HCT116 (cell line): ENCODE measurements around the gene EDDM13.

Experiments
- POLR2A ChIP-seq: IDR thresholded peaks from 2 replicates; pipeline ENCODE4 v1.7.0; 2011; ENCODE audit warnings: borderline replicate concordance; ENCODE audit not compliant: insufficient read depth, insufficient read length; ENCODE audit errors: extremely low read depth
- YY1 ChIP-seq: IDR thresholded peaks from 2 replicates; pipeline ENCODE4 v1.6.1; 2011; ENCODE audit warnings: low read length, low read depth, moderate library complexity, mild to moderate bottlenecking; ENCODE audit not compliant: insufficient replicate concordance; ENCODE audit errors: extremely low read depth
- TF ChIP-seq, protein P1 (sequence below), 3 experiments: fragments of 200-600 bp in 1 of 3; sonication (generic) in 1 of 3; IDR thresholded peaks in 2 of 3; conservative IDR thresholded peaks in 1 of 3; 2 replicates each; pipeline ENCODE4 v1.5.1; 2012 to 2017; ENCODE audit warnings: low read depth in 2 of 3, low read length in 2 of 3, antibody characterized with exemption in 1 of 3, borderline replicate concordance in 1 of 3, control low read depth in 1 of 3, mild to moderate bottlenecking in 1 of 3, mixed read lengths in 1 of 3, mixed run types in 1 of 3, moderate library complexity in 1 of 3; ENCODE audit not compliant: insufficient read depth in 1 of 3
- TF ChIP-seq, protein P2 (sequence below): IDR thresholded peaks from 2 replicates; pipeline ENCODE4 v1.6.1; 2012; ENCODE audit warnings: low read depth

DNA sequence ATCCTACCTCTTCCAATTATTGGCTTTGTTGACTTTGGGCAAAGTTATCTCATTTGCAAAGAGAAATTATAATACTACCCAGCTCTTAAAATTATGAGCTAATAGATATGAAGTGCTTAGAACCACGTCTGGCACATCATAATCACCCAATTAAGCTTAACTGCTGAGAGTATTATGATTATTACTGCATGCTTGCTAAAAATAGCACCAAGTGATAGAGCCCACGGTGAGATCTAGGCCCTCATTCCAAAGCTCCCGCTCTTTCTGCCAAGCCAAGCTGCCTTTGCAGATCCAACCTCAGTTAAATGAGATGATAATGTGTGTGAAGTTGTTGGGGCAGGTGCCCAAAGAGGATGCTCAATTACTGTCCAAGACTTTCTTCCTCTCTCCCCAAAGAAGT lies 6.5 kb upstream of the EDDM13 start:
- TF ChIP-seq POLR2A (no peak), YY1 (no peak)
- TF ChIP-seq, protein P1, sequence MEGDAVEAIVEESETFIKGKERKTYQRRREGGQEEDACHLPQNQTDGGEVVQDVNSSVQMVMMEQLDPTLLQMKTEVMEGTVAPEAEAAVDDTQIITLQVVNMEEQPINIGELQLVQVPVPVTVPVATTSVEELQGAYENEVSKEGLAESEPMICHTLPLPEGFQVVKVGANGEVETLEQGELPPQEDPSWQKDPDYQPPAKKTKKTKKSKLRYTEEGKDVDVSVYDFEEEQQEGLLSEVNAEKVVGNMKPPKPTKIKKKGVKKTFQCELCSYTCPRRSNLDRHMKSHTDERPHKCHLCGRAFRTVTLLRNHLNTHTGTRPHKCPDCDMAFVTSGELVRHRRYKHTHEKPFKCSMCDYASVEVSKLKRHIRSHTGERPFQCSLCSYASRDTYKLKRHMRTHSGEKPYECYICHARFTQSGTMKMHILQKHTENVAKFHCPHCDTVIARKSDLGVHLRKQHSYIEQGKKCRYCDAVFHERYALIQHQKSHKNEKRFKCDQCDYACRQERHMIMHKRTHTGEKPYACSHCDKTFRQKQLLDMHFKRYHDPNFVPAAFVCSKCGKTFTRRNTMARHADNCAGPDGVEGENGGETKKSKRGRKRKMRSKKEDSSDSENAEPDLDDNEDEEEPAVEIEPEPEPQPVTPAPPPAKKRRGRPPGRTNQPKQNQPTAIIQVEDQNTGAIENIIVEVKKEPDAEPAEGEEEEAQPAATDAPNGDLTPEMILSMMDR (IDR thresholded peaks at IDR 0.05 in 2 of 3, conservative IDR thresholded peaks at IDR 0.05 in 1 of 3; ENCODE audit: borderline replicate concordance in 1 of 3, insufficient read depth in 1 of 3, low read depth in 2 of 3, low read length in 2 of 3) = no peak
- TF ChIP-seq, protein P2, sequence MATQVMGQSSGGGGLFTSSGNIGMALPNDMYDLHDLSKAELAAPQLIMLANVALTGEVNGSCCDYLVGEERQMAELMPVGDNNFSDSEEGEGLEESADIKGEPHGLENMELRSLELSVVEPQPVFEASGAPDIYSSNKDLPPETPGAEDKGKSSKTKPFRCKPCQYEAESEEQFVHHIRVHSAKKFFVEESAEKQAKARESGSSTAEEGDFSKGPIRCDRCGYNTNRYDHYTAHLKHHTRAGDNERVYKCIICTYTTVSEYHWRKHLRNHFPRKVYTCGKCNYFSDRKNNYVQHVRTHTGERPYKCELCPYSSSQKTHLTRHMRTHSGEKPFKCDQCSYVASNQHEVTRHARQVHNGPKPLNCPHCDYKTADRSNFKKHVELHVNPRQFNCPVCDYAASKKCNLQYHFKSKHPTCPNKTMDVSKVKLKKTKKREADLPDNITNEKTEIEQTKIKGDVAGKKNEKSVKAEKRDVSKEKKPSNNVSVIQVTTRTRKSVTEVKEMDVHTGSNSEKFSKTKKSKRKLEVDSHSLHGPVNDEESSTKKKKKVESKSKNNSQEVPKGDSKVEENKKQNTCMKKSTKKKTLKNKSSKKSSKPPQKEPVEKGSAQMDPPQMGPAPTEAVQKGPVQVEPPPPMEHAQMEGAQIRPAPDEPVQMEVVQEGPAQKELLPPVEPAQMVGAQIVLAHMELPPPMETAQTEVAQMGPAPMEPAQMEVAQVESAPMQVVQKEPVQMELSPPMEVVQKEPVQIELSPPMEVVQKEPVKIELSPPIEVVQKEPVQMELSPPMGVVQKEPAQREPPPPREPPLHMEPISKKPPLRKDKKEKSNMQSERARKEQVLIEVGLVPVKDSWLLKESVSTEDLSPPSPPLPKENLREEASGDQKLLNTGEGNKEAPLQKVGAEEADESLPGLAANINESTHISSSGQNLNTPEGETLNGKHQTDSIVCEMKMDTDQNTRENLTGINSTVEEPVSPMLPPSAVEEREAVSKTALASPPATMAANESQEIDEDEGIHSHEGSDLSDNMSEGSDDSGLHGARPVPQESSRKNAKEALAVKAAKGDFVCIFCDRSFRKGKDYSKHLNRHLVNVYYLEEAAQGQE = no peak
